ENCODE data around the gene FLNB.

The FLNB gene

DNA sequence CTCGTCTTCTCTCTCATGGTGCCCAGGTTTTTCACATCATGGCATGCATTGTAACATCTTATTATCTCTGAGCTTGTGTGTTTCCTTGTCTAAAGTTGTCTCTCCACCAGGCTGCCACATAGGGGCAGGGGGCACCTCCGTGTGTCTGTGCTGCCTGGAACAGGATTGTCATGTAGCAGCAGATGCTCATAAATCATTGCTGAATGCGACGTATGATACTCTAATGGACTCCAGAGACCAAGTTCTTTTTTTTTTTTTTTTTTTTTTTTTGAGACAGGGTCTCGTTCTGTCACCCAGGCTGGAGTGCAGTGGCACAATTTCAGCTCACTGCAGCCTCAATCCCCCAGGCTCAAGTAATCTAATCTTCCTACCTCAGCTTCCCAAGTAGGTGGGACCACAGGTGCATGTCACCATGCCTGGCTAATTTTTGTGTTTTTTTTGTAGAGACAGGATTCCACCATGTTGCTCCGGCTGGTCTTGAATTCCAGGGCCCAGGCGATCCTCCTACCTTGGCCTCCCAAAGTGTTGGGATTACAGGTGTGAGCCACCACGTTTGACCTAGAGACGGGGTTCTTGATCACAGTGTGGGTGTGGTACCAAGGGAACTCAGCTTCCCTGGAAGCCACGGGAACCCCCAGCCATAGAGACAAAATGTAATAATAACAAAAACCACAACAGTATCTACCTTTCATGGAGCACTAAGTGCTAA is 207.2 kb downstream of the FLNB start:
- DNase-seq, result no peak

GRCh38 chr3:58216496-58217195 is 208.4 kb downstream of the FLNB start:
- DNase-seq, result no peak

DNA sequence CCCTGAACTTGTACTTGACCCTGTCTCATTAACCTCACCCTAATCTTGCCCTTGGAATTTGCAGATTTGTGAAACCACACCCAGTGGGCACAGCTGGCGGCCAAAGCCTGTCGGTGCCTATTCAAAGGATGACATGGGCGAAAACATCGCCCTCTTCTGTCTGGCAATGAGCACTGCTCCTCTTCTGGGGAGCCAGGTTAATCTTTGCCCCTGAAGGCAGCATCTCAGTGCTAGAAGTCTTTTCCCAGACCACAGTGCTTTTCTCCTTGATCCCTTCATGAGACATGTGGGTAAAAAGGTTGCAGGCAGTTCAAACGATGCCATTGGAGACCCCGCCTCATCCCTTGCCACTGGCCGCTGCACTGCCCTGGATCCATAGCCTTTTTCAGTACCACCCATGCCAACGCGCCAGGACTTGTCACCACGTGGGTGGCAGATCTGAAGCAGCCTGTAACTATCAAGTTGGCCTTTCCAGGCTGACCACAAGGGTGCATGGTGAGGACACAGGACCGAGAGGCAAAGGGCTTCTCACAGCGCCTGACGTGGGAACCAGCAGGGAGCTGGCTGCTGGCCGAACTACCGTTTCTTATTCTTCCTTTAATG is 209.1 kb downstream of the FLNB start:
- DNase-seq, result peak; percentile 66

DNA sequence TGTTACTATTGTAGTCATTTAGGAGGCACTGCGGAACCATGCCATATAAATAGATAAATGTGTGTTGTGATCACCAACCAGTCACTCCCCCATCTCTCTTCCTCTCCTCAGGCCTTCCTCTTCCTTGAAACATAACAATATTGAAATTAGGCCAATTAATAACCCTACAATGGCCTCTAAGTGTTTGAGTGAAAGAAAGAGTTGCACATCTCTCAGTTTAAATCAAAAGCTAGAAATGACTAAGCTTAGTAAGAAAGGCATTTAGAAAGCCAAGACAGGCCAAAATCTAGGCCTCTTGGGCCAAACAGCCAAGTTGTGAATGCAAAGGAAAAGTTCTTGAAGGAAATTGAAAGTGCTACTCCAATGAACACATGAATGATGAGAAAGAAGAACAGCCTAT is 210.7 kb downstream of the FLNB start:
- no peak for DNase-seq
